CD1c-positive myeloid dendritic cell (primary cell): ENCODE measurements around the gene LETM1.
A peak's percentile ranks its signal among the peaks of the same experiment; 100 is the strongest.

Experiments
- DNase-seq: peaks from one replicate; pipeline ENCODE4 v3.0.0-alpha.2; 2016; ENCODE audit errors: extremely low spot score

Gene LETM1

GRCh38 chr4:1826531-1827350 lies 29.2 kb downstream of the LETM1 start:
- no peak for DNase-seq

DNA sequence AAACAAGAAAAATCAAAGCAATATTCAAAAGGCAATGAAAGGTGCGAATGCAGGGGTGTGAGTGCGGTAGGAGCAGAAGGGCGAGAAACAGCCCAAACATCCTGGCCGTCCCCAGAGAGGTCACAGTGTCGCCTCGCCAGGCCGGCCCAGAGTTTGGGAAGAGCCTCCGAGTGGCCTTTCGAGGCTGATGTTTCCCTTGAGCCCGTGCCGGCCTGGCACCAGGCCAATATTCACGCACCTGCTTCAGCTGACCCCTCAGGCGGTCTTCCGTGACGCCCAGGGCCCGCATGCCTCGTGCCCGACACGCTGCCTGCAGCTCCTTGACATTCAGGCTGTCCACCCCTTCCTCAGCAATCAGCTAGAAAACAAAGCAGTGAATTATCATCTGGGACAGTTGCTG lies 30.6 kb downstream of the LETM1 start:
- DNase-seq, result no peak

- DNase-seq, result no peak
Observed at GRCh38 chr4:1824746-1825145, 31.2 kb downstream of the LETM1 start.

GRCh38 chr4:1823545-1823932 lies 32.4 kb downstream of the LETM1 start:
- no peak for DNase-seq

- DNase-seq, result no peak
Observed at GRCh38 chr4:1822568-1823544, 33.1 kb downstream of the LETM1 start.

GRCh38 chr4:1821679-1822567 lies 34.0 kb downstream of the LETM1 start:
- no peak for DNase-seq

GRCh38 chr4:1819816-1820215 lies 36.1 kb downstream of the LETM1 start:
- DNase-seq, result no peak

DNA sequence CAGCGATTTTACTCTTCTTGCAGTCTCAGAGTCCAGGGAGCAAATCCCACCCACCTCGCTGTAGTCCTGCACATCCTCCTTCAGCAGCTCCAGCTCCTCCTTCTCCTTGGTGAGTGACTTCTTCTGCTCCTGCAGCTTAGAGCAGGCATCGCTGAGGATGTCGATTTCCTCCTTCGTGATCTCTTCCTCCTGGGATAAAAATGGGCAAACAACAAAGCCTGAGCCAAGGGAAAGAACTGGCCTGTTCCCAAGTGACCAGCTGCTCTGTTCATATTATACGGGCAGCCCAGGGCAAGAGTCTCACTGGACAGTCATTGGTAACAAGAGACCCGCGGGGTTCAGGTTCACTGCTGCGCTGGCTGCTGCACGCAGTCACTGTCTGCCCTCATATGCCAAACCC lies 36.7 kb downstream of the LETM1 start:
- no peak for DNase-seq

- no peak for DNase-seq
Observed at GRCh38 chr4:1815997-1816860, 39.7 kb downstream of the LETM1 start.

DNA sequence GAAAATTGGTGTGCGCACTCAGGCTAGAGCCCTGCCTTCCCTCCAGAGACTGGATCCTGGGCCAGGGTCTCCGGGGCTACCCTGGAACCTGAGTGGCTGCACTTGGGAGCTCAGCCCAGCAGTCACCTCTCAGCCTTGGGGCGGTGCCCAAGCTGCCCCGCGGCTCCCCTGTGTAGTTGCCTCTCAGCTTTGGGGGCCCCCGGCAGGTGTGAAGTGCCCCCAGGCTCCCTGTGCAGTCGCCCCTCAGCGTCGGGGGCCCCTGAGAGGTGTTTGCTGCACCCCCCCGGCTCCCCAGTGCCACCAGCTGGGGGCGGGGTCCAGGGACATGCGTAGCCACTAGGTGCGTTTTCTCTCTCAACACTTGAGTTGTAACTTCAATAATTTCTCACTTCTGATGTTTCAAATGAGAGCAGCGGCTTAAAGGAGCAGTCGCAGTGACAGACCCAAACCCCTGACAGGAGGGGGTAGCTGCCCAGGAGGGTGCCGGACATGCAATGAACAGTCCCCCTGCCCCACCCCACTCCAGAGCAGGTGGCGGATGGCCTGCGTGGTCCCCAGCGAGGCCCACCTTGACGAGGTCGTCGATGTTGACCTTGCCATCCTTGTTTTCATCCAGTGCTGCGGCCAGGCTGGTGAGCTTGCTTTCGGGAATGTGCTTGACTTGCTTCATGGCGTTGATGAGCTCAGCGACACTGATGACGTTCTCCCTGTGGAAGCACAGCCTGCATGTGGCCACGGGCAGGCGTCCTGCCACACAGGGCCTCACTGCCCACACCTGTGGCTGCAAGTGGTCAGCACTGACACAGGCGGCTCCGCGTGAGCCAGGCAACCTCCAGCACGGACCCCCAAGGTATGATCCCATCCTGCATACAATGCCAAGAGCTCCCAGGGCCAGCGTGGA lies 40.6 kb downstream of the LETM1 start:
- DNase-seq, result no peak

GRCh38 chr4:1814453-1814852 lies 41.5 kb downstream of the LETM1 start:
- no peak for DNase-seq

DNA sequence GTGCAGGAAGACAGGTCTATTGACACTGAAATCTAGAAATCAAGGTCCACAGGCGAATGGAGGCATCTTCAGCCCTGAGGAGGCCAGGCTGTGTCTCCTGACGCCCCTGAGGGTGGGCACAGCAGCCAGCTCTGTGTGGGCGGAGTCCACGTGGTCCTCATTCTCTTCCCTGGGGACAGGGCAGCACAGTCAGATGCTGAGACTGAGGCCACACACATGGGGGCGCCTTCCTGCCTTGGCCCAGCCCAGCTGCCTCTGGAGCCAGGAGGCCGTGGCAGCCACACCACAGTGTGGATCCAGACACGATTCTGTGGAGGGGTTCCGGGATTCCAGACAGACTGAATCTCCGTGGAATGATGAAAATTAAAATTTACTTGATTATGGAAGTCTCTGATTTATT lies 42.0 kb downstream of the LETM1 start:
- DNase-seq, result no peak

- DNase-seq, result no peak
Observed at GRCh38 chr4:1813231-1813630, 42.7 kb downstream of the LETM1 start.

DNA sequence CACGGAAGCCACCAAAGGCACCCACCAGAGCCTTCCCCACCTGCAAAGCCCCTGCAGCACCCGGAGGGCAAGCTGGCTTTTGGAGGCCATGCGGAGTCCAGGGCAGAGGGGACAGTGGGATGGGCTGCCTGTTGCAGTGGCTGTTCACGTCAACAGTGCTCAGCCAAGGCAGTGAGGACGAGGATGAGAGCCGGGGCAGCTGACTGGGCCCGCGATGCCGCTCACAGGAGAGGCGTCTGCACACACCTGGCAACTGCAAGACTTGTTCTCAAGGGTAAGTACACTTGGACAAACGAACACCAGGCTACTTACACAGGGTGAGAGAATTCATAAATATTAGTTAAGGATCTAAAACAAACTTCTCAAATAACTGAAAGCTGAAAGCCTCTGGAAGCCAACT lies 43.2 kb downstream of the LETM1 start:
- DNase-seq, result no peak

- no peak for DNase-seq
Observed at GRCh38 chr4:1810765-1811164, 45.2 kb downstream of the LETM1 start.

DNA sequence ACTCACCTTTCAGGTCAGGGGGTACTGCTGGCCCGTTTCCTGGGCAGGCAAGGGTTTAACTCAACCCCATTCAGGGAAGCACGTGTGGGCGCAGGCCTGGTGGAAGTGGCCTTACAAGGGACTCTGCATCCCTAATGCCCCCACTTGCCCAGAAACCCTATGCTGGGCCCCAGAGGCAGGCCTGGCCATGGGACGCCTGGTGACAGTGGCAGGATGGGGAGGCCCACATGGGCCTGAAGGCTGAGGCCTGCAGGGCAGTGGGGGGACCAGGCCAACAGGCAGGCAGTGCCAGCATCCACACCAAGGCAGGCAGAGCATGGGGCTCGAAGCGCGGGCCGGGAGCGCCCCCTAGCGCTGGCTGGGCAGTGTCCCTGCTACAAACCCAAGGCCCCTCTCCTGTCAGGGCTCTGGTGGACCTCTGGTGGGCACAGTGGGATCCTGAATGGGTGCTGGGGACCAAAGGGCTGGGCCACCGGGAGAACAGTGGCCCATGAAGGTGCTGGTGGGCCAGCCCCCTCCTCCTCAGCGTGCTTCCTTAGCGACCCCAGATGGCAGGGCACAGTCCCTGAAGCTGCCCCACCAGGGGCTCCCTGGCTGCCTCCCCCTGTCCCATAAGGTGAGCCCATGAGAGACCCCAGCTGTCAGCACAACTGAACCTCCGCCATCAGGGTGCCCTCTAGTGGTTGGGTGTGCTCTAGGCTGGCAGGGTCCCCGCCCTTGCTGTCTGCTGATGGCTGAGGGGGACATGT lies 46.0 kb downstream of the LETM1 start:
- peak; percentile 68 for DNase-seq

DNA sequence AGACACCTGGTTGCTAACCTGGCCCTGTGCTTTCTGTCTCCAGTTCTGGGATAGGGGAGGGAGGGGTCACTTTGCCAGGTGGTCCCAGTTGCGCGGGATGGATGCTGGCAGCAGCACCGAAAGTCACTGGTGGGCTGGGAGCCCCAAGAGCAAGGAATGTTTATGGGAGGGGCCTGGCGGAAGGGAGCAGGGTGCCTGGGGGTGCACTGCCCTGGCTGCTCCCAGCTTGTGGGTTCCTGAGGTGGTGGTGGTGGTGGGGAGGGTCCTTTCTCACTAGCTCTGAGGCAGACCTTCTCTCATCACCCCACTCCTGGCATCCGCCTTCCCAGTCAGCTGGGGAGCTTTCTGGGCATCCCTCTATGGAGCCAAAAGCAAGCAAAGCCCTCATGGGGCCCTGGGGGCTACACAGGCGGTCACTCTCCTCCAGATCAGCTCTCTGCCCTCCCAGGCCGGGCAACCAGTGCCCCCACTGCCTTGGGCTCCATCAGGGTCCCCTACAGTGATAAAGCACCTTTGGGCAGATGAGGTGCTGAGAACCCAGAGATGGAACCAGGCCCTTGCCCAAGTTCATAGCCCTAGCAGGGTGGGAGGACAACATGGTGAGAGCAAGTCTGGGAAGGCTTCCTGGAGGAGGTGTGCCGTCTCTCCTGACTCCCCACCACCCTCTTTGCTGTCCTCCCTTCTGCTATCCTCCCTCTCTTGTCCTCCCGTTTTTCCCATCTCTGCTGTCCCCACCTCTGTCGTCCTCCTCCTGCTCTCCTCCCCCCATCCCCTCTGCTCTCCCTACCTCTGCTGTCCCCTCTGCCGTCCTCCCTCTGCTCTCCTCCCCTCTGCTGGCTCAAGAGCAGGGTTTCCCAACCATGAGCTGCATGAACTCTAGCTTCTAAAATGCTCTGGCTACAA lies 46.9 kb downstream of the LETM1 start:
- no peak for DNase-seq

- DNase-seq, result no peak
Observed at GRCh38 chr4:1808396-1808795, 47.6 kb downstream of the LETM1 start.
